ENCODE results near the gene OIT3. TPM values are rescaled to one million over a fixed set of nuclear protein-coding genes. Genes with fewer than 3 reads are reported as not detected.

Gene OIT3
- total and polyA plus RNA-seq, 4 donors: 0.08 to 0.49 (median 0.28) TPM; not detected in 1

DNA sequence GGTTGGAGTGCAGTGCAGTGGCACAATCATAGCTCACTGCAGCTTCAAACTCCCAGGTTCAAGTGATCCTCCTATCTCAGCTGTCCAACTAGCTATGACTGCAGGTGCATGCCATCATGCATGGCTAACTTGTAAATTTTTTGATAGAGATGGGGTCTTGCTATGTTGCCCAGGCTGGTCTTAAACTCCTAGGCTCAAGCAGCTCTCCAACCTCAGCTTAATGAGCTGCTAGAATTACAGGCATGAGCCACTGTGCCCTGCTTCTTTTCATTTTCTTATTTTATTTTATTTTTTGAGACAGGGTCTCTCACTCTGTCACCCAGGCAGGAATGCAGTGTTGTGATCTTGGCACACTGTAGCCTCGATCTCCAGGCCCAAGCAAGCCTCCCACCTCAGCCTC, 53.4 kb downstream of the OIT3 start:
- Histone ChIP-seq H3K4me1 (ENCODE audit: control insufficient read depth in 5 of 5, insufficient read depth in 5 of 5, low read length in 5 of 5) (peaks cover 0 to 2% (median 0%) of the 10 kb centered on the region in 5 donors), H3K4me3 (no peak overlapping the region), H3K27me3 (ENCODE audit: control insufficient read depth in 3 of 3, insufficient read depth in 3 of 3, low read length in 2 of 3) (no peaks in the 10 kb centered on the region), H3K9ac (ENCODE audit: insufficient read depth in 1 of 2, low read length in 2 of 2) (no peak overlapping the region), H3K9me3 (ENCODE audit: control insufficient read depth in 4 of 4, insufficient read depth in 3 of 4, low read length in 3 of 4) (no peaks in the 10 kb centered on the region), H3K27ac (ENCODE audit: low read depth in 1 of 2, low read length in 1 of 2) (no peak overlapping the region), H3K36me3 (ENCODE audit: control insufficient read depth in 4 of 4, insufficient read depth in 4 of 4, low read length in 4 of 4) (no peaks in the 10 kb centered on the region)
- WGBS, 2 donors: 96% methylated on average over 1 of the region's 1 CpG
- DNase-seq (no peak), ATAC-seq (ENCODE audit: insufficient read depth, low FRiP score) (no peak)
- TF ChIP-seq, protein P1, sequence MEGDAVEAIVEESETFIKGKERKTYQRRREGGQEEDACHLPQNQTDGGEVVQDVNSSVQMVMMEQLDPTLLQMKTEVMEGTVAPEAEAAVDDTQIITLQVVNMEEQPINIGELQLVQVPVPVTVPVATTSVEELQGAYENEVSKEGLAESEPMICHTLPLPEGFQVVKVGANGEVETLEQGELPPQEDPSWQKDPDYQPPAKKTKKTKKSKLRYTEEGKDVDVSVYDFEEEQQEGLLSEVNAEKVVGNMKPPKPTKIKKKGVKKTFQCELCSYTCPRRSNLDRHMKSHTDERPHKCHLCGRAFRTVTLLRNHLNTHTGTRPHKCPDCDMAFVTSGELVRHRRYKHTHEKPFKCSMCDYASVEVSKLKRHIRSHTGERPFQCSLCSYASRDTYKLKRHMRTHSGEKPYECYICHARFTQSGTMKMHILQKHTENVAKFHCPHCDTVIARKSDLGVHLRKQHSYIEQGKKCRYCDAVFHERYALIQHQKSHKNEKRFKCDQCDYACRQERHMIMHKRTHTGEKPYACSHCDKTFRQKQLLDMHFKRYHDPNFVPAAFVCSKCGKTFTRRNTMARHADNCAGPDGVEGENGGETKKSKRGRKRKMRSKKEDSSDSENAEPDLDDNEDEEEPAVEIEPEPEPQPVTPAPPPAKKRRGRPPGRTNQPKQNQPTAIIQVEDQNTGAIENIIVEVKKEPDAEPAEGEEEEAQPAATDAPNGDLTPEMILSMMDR (IDR thresholded peaks at IDR 0.05; ENCODE audit: control extremely low read depth, extremely low read depth): no peak

DNA sequence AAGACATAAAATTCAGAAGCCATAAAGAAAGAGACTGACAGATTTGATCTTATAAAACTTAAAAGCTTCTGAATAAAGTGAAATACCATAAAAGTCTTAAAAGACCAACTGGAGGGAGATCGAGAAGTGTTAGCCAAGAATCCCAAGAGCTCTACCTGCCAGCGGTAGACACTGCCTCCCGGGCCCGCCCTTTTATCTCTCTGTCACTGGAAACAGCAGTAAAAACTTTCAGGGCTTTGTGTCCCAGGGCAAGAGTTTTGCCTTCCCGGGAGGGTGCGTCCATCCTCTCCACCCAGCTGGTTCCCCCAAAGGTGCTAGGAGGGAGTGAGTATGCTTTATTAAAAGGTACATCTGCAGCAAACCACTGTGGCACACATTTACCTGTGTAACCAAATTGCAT, 55.2 kb downstream of the OIT3 start:
- Histone ChIP-seq H3K27ac (ENCODE audit: low read depth in 1 of 2, low read length in 1 of 2) (no peak overlapping the region), H3K9me3 (ENCODE audit: control insufficient read depth in 4 of 4, insufficient read depth in 3 of 4, low read length in 3 of 4) (no peaks in the 10 kb centered on the region), H3K27me3 (ENCODE audit: control insufficient read depth in 3 of 3, insufficient read depth in 3 of 3, low read length in 2 of 3) (no peaks in the 10 kb centered on the region), H3K4me3 (no peak overlapping the region), H3K9ac (ENCODE audit: insufficient read depth in 1 of 2, low read length in 2 of 2) (no peak overlapping the region), H3K4me1 (ENCODE audit: control insufficient read depth in 5 of 5, insufficient read depth in 5 of 5, low read length in 5 of 5) (peaks cover 0 to 5% (median 0%) of the 10 kb centered on the region in 5 donors), H3K36me3 (ENCODE audit: control insufficient read depth in 4 of 4, insufficient read depth in 4 of 4, low read length in 4 of 4) (no peaks in the 10 kb centered on the region)
- 66 to 80% methylated on average over 6 of the region's 6 CpGs for WGBS, 2 donors
- no peak for DNase-seq
- no peak for ATAC-seq (ENCODE audit: insufficient read depth, low FRiP score)
- TF ChIP-seq, protein P1 (IDR thresholded peaks at IDR 0.05; ENCODE audit: control extremely low read depth, extremely low read depth): no peak

DNA sequence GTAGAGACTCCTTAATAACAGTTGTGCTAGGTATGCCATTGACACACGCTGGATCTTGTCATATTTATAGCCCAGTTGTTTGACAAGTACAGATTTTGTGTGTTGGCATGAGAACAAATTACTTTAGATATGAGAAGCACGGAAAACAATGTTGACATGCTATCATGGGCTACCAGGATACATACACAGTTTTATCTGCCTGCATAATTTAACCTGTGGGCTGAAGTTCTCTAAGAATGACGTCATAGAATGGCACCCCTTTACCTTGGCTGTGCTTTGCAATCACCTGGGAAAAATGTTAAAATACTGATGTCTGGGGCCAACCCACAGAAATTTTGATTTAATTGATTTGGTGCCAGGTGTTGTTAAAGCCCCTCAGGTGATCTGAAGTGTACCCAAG, 58.2 kb downstream of the OIT3 start:
- H3K9ac ChIP-seq (ENCODE audit: insufficient read depth in 1 of 2, low read length in 2 of 2): no peak overlapping the region
- ATAC-seq (ENCODE audit: insufficient read depth, low FRiP score) (no peak), DNase-seq (no peak)
- H3K9me3 ChIP-seq (ENCODE audit: control insufficient read depth in 4 of 4, insufficient read depth in 3 of 4, low read length in 3 of 4): no peaks in the 10 kb centered on the region
- 56 to 86% methylated on average over 3 of the region's 3 CpGs for WGBS, 2 donors
- H3K4me1 ChIP-seq (ENCODE audit: control insufficient read depth in 5 of 5, insufficient read depth in 5 of 5, low read length in 5 of 5): peaks cover 0 to 5% (median 0%) of the 10 kb centered on the region in 5 donors
- TF ChIP-seq, protein P1 (IDR thresholded peaks at IDR 0.05; ENCODE audit: control extremely low read depth, extremely low read depth): no peak
- H3K4me3 ChIP-seq: no peak overlapping the region
- no peaks in the 10 kb centered on the region for H3K27me3 ChIP-seq (ENCODE audit: control insufficient read depth in 3 of 3, insufficient read depth in 3 of 3, low read length in 2 of 3)
- H3K36me3 ChIP-seq (ENCODE audit: control insufficient read depth in 4 of 4, insufficient read depth in 4 of 4, low read length in 4 of 4): no peaks in the 10 kb centered on the region
- no peak overlapping the region for H3K27ac ChIP-seq (ENCODE audit: low read depth in 1 of 2, low read length in 1 of 2)

DNA sequence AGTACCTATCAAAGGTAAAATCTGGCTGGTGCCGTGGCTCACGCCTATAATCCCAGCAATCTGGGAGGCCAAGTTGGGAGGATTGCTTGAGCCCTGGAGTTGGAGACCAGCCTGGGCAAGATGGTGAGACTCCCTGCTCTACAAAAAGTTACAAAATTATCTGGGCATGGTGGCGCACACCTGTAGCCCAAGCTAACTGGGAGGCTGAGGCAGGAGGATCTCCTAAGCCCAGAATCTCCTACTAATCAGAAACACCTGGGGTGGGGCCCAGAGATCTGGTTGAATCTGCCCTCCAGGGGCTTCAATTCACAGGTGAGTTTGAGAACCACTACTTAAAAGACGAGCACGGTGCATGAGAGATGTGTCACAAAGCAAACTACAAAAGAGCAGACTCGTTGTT, 58.6 kb downstream of the OIT3 start:
- H3K9ac ChIP-seq (ENCODE audit: insufficient read depth in 1 of 2, low read length in 2 of 2): no peak overlapping the region
- peaks cover 0 to 5% (median 0%) of the 10 kb centered on the region in 5 donors for H3K4me1 ChIP-seq (ENCODE audit: control insufficient read depth in 5 of 5, insufficient read depth in 5 of 5, low read length in 5 of 5)
- no peak overlapping the region for H3K27ac ChIP-seq (ENCODE audit: low read depth in 1 of 2, low read length in 1 of 2)
- TF ChIP-seq, protein P1 (IDR thresholded peaks at IDR 0.05; ENCODE audit: control extremely low read depth, extremely low read depth): no peak
- ATAC-seq (ENCODE audit: insufficient read depth, low FRiP score): no peak
- H3K27me3 ChIP-seq (ENCODE audit: control insufficient read depth in 3 of 3, insufficient read depth in 3 of 3, low read length in 2 of 3): no peaks in the 10 kb centered on the region
- no peaks in the 10 kb centered on the region for H3K36me3 ChIP-seq (ENCODE audit: control insufficient read depth in 4 of 4, insufficient read depth in 4 of 4, low read length in 4 of 4)
- no peaks in the 10 kb centered on the region for H3K9me3 ChIP-seq (ENCODE audit: control insufficient read depth in 4 of 4, insufficient read depth in 3 of 4, low read length in 3 of 4)
- no peak overlapping the region for H3K4me3 ChIP-seq
- WGBS, 2 donors: 82 to 91% methylated on average over 6 of the region's 6 CpGs
- no peak for DNase-seq
